HG03095 (cell line): ENCODE data around the gene SH3RF3.
"Not testable (repeated sequence)": the region's sequence is repeated elsewhere in the genome, so short reads cannot be mapped to it uniquely, and the experiment has no call there.

ENCODE experiments used
- ATAC-seq: cut with Tn5 transposase; IDR thresholded peaks from one replicate; pipeline ENCODE4 v1.9.1; 2021; ENCODE audit warnings: moderate library complexity; ENCODE audit not compliant: unreplicated experiment

SH3RF3 gene

GRCh38 chr2:109128616-109129355, at the start of gene SH3RF3:
Gene SH3RF3 (plus strand): TSS chr2:109129205.
- ATAC-seq, result no peak

DNA sequence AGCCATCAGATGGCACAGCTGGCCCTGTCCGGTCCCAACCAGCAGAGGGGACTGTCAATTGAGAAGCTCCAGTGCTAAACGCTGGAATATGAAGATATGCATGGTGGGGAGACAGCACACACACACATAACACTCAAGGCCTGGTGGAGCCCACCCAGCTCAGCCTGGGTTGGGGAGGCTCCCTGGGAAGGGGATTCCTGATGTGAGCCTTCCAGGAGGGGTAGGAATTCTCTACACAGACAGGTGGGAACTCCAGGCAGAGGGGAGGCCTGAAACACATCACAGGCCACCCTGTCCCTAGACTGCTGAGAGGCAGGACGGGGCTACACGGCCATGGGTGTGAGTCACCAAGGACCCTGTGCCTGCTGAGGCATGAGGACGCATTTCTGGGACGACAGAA, 49.4 kb upstream of the SH3RF3 start:
- ATAC-seq, result no peak

GRCh38 chr2:109080109-109080508, 48.9 kb upstream of the SH3RF3 start:
- ATAC-seq, result no peak

GRCh38 chr2:109080757-109081156, 48.2 kb upstream of the SH3RF3 start:
- no peak for ATAC-seq

DNA sequence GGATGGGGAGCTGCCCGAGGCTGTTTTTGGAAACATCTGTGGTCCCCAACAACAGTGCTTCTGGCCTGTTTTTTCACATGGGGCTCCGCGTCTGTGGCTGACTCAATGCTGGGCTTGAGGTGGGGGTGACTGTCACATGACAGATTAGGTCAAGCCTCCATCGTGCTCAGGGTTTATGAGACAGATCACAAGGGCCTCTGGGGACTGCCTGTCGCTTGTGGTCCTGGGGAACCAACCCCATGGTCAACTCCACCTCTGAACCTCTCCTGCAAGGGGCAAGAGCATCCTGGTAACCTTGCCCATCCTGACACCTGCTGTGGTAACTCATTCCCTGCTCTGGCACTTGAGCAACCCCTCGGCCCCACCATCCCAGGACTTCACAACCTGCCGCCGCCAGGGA, 47.6 kb upstream of the SH3RF3 start:
- no peak for ATAC-seq

DNA sequence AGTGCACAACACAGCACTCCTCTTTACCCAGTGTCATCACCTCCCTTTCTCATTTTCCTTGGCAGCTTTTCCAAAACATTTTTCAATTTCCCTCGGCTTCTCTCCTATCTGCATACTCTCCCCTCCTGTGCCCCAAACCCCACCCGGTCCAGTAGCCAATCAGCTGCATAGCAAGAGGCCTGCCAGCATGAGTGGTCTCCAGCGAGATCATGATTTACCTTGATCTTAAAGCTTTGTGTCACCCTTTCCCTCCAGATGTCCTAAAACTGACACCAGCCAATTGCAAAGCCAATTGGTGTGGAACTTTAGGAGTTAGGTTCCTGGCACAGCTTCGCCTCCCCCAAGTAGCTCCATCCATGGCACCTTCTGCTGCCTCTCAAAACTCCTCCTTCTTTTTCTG, 45.2 kb upstream of the SH3RF3 start:
- ATAC-seq, result no peak

GRCh38 chr2:109084341-109084740, 44.7 kb upstream of the SH3RF3 start:
- no peak for ATAC-seq

DNA sequence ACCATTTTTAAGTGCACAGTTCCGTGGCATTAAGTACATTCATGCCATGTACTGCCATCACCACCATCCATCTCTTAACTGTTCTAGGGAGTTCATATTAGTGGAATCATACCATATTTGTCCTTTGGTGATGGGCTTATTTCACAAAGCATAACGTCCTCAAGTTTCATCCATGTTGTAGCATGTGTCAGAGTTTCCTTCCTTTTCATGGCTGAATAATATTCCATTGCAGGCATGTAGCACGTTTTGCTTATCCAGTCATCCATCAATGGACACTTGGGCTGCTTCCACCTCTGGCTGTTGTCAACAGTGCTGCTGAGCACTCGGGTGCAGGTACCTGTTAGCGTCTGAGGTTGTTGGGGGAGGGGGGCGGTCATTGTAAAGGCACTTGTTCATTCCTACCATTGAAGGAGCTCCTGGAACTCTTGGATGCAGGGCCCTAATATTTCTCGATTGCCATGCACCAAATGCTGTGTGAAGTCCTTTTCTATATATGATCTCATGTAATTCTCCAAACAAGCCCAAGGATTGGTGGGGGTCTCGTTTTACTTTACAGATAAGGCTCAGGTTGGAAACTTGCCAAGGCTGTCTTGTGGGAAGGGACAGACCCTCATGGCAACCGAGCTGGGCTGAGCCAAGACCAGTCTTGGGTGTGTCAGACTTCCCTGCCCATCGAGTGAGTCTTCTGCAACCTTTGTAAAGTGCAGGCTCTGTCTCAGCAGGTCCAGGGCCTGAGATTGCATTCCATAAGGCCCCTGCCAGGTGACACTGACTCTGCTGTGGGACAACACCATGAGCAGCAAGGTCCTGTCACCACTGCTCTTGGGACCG, 42.9 kb upstream of the SH3RF3 start:
- no peak for ATAC-seq

DNA sequence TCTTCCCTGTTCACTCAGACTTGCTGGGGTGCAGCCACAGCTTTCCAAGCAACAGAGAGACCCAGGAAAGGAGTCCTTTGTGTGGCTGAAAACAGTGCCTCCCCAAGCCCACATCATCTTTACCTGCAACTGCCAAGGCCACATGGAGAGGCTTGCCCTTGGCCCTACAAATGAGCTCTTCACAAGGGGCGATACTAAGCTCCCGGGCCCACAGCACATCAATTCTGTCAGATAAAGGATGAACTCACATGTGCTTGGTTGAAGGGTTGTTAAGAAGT, 42.3 kb upstream of the SH3RF3 start:
- ATAC-seq, result no peak

- no peak for ATAC-seq
Observed at GRCh38 chr2:109087055-109087663, 41.8 kb upstream of the SH3RF3 start.

DNA sequence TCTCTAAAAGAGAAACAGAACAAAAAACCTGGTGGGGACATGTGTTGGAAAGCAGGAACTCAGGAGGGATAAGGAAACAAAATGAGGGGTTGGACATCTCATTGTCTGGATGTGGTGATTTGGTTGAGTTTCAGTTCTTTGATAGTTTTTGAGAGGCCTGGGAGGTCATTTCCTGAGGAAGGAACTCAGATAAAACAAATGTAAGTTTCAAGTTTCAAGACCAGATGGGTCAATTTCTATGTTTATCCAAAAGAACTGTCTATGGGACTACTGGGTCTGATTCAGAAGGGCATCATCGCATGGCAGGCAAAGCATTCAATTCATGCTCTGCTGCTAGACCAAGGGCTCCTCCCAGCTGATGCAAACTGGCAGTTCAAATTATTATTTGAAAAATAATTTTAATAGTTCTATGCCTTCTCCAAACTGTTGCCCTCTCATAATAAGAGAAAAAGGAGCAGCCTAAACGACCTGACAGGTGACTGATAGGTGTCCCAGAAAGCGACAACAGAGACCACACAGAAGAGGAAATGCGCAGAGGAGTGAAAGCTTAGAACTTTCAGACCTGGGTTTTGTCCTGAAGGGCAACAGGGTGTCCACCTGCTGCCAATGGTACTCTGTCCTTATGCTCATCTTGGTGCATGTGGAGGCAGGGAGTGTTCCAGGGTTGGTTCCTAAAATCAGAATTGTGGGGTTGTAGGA, 39.3 kb upstream of the SH3RF3 start:
- ATAC-seq, result no peak

DNA sequence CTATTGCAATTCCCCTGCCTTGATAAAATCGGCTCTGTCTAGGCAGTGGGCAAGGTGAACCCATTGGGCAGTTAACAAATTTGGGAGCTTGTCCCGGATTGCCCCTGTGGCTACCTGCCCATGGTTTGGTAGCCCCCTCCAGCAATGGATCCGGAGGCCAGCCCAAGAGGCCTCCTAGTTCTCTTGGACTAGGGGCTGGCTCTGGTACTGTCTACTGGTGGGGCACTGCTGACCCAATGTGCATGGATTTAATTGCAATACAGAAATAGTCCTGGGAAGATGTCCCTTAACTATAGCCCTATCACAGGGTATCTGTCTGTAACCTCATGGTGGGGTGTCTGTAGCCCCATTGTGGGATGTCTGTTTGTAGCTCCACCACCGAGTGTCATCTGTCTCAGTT, 37.5 kb upstream of the SH3RF3 start:
- no peak for ATAC-seq

- no peak for ATAC-seq
Observed at GRCh38 chr2:109094144-109094543, 34.9 kb upstream of the SH3RF3 start.

GRCh38 chr2:109098251-109098920, 30.6 kb upstream of the SH3RF3 start:
- no peak for ATAC-seq

DNA sequence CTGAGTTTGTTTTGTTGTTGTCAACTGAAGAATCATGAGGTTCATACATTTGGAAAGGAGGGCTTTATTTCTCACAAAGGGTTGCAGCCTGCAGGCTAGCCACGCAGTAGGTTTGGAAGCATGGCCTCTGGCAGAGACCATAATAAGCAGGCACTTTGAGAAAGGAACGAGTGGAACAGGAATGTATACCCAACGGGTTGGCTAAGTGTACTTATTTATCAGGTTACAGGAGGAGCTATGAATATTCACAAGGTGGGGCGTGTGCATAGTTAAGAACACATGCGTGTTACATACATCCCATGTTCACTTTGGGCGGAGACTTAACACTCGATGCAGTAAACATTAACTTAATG, 30.1 kb upstream of the SH3RF3 start:
- no peak for ATAC-seq

GRCh38 chr2:109102588-109103233, 26.3 kb upstream of the SH3RF3 start:
- ATAC-seq, result no peak

GRCh38 chr2:109105113-109105512, 23.9 kb upstream of the SH3RF3 start:
- no peak for ATAC-seq

DNA sequence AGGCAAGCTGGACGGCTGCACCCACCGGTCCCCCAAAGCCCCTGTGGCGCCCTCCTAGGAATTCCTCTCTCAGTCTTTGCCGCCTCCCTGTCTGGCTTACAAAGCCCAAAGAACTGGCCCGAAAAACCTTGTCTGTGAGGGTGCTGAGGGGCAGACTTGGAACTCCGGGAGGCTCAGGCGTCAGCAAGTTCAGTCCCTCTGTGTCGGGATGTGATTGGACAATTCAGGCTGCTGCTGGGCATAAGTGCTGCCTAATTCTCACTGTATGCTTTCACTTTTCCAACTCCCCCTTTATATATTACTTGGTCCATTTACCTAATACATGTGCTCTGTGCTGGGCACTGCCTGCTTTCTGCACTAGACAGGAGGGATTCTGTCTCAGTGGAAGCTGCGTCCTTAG, 20.3 kb upstream of the SH3RF3 start:
- ATAC-seq, result no peak

GRCh38 chr2:109109342-109109741, 19.7 kb upstream of the SH3RF3 start:
- ATAC-seq, result no peak

DNA sequence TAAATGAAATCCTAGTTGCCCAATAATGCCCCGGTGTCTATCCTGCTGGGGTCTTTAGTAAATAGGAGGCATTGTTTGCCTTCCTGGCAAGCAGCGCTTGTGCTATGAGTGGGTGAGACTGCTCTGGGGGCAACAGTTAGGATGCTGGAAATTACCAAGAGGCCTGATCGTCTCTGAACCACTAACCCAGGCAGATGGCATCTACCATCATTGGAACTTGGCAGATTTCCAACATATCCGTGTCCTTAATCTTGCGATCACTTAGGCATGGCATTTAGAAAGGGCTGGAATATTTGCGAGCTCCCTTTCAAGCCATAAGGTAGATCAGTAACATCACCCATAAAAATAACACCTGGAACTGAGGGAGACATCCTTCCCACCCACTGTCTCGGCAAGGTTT, 18.8 kb upstream of the SH3RF3 start:
- no peak for ATAC-seq

GRCh38 chr2:109117181-109117580, 11.8 kb upstream of the SH3RF3 start:
- not testable (repeated sequence) for ATAC-seq
